GM23338 (cell line): ENCODE data around the gene PGGHG. TPM values are rescaled to one million over a fixed set of nuclear protein-coding genes. Genes with fewer than 3 reads are reported as not detected.

Source experiments
- ATAC-seq: fragments of 200-7000 bp; cut with Tn5 transposase; 3 replicates; pipeline ENCODE4 v1.9.1; 2020
- DNase-seq: peaks from one replicate; pipeline ENCODE4 v3.0.0-alpha.2; 2015; ENCODE audit warnings: low spot score
- H2AFZ ChIP-seq: fragments of 200-600 bp; sonication (generic); 2 replicates; pipeline ENCODE4 v1.8.0; 2016; ENCODE audit warnings: antibody characterized with exemption, mild to moderate bottlenecking, moderate library complexity
- H3F3A ChIP-seq: fragments of 200-600 bp; sonication (generic); replicated peaks from 2 replicates; pipeline ENCODE4 v1.8.0; 2017; ENCODE audit warnings: antibody characterized with exemption, mixed run types, low read depth
- H3K27ac ChIP-seq: fragments of 200-600 bp; sonication (generic); 2 replicates; pipeline ENCODE4 v1.6.1; 2016; ENCODE audit warnings: low read depth
- H3K27me3 ChIP-seq: fragments of 200-600 bp; sonication (generic); 2 replicates; pipeline ENCODE4 v1.8.0; 2016; ENCODE audit warnings: mild to moderate bottlenecking, mixed run types, moderate library complexity; ENCODE audit not compliant: insufficient read depth
- H3K36me3 ChIP-seq: fragments of 200-600 bp; sonication (generic); 2 replicates; pipeline ENCODE4 v1.8.0; 2016; ENCODE audit warnings: mild to moderate bottlenecking; ENCODE audit not compliant: insufficient read depth
- H3K4me1 ChIP-seq: fragments of 200-600 bp; sonication (generic); 2 replicates; pipeline ENCODE4 v1.8.0; 2016; ENCODE audit warnings: mild to moderate bottlenecking, moderate library complexity; ENCODE audit not compliant: insufficient read depth
- H3K4me2 ChIP-seq: fragments of 200-600 bp; sonication (generic); 2 replicates; pipeline ENCODE4 v1.7.1; 2017; ENCODE audit warnings: mixed run types
- H3K4me3 ChIP-seq: fragments of 200-600 bp; sonication (generic); 2 replicates; pipeline ENCODE4 v1.6.1; 2016; ENCODE audit warnings: mixed run types
- H3K79me2 ChIP-seq: fragments of 200-600 bp; sonication (generic); replicated peaks from 2 replicates; pipeline ENCODE4 v1.8.0; 2017; ENCODE audit warnings: mild to moderate bottlenecking; ENCODE audit not compliant: insufficient read depth
- H3K9me2 ChIP-seq: fragments of 200-600 bp; sonication (generic); 2 replicates; pipeline ENCODE4 v1.8.0; 2017; ENCODE audit not compliant: insufficient read depth
- H4K20me1 ChIP-seq: fragments of 200-600 bp; sonication (generic); replicated peaks from 2 replicates; pipeline ENCODE4 v1.8.0; 2017; ENCODE audit warnings: mild to moderate bottlenecking; ENCODE audit not compliant: insufficient read depth
- H3K27ac Mint-ChIP-seq: 2 replicates; pipeline ENCODE4 v1.8.0; 2020; ENCODE audit warnings: inconsistent platforms, mild to moderate bottlenecking, moderate library complexity, mixed read lengths
- H3K27me3 Mint-ChIP-seq: 3 replicates; pipeline ENCODE4 v1.8.0; 2022; ENCODE audit warnings: low read depth, mild to moderate bottlenecking, moderate library complexity, mixed read lengths, inconsistent platforms; ENCODE audit not compliant: insufficient read depth, poor library complexity
- H3K36me3 Mint-ChIP-seq: 3 replicates; pipeline ENCODE4 v1.8.0; 2021; ENCODE audit warnings: low read depth, mild to moderate bottlenecking, inconsistent platforms, moderate library complexity, mixed read lengths
- H3K4me1 Mint-ChIP-seq: 3 replicates; pipeline ENCODE4 v1.8.0; 2020; ENCODE audit warnings: mild to moderate bottlenecking, inconsistent platforms, mixed read lengths
- H3K4me3 Mint-ChIP-seq: 3 replicates; pipeline ENCODE4 v1.8.0; 2021; ENCODE audit warnings: moderate library complexity, mild to moderate bottlenecking, inconsistent platforms, mixed read lengths
- H3K9me3 Mint-ChIP-seq: 3 replicates; pipeline ENCODE4 v1.8.0; 2020; ENCODE audit warnings: moderate library complexity, mild to moderate bottlenecking, inconsistent platforms, mixed read lengths
- CTCF ChIP-seq, 2 experiments: fragments of 200-600 bp in 1 of 2; sonication (generic) in 1 of 2; conservative IDR thresholded peaks; 2 replicates each; pipeline versions ENCODE4 v1.5.1 to v1.6.1; 2016 to 2017; ENCODE audit warnings: antibody characterized with exemption in 2 of 2, low read depth in 2 of 2, mild to moderate bottlenecking in 2 of 2, moderate library complexity in 1 of 2
- ETS1 ChIP-seq: IDR thresholded peaks from 2 replicates; pipeline ENCODE4 v1.6.1; 2016; ENCODE audit warnings: antibody characterized with exemption
- EZH2 ChIP-seq: fragments of 200-600 bp; sonication (generic); IDR thresholded peaks from one replicate; pipeline ENCODE4 v1.8.0; 2017; ENCODE audit warnings: antibody characterized with exemption, mild to moderate bottlenecking, low read depth; ENCODE audit not compliant: unreplicated experiment
- EZH2phosphoT487 ChIP-seq: fragments of 200-600 bp; sonication (generic); IDR thresholded peaks from one replicate; pipeline ENCODE4 v1.8.1; 2018; ENCODE audit warnings: antibody characterized with exemption; ENCODE audit not compliant: unreplicated experiment
- NANOG ChIP-seq: IDR thresholded peaks from 2 replicates; pipeline ENCODE4 v1.6.1; 2016; ENCODE audit warnings: antibody characterized with exemption, borderline replicate concordance
- POLR2AphosphoS5 ChIP-seq: IDR thresholded peaks from 2 replicates; pipeline ENCODE4 v1.6.1; 2016; ENCODE audit warnings: antibody characterized with exemption, low read depth
- REST ChIP-seq: IDR thresholded peaks from one replicate; pipeline ENCODE4 v1.6.1; 2018; ENCODE audit warnings: antibody characterized with exemption; ENCODE audit not compliant: unreplicated experiment
- STAT1 ChIP-seq: IDR thresholded peaks from one replicate; pipeline ENCODE4 v1.6.1; 2016; ENCODE audit warnings: antibody characterized with exemption; ENCODE audit not compliant: unreplicated experiment
- ZNF114 ChIP-seq: fragments of 250-450 bp; sonication (Bioruptor Pico); IDR thresholded peaks from 2 replicates; pipeline ENCODE4 v1.5.0; 2020; ENCODE audit warnings: mild to moderate bottlenecking, moderate library complexity
- ZNF331 ChIP-seq: fragments of 250-450 bp; sonication (Bioruptor Pico); IDR thresholded peaks from 2 replicates; pipeline ENCODE4 v1.5.0; 2020; ENCODE audit warnings: low read depth, mild to moderate bottlenecking, moderate library complexity
- ZNF462 ChIP-seq: fragments of 250-450 bp; sonication (Bioruptor Pico); IDR thresholded peaks from 2 replicates; pipeline ENCODE4 v1.5.0; 2020; ENCODE audit warnings: mild to moderate bottlenecking, moderate library complexity
- polyA plus RNA-seq: library from polyadenylated mRNA; unstranded; fragments of >200 nt; fragmentation: Nextera tagmentation; extraction: Ambion mirVana; gene quantifications from 2 replicates; pipeline ENCODE4 v1.2.1, GENCODE V29; 2016
- total RNA-seq: library from RNA; depleted of rRNA; stranded (reverse); fragments of >200 nt; shearing (Covaris generic); gene quantifications from 2 replicates; pipeline ENCODE4 v1.2.3, GENCODE V29; 2014

The PGGHG gene
- total and polyA plus RNA-seq, 2 experiments from 2014 or later, result 24.9 to 55.8 TPM

DNA sequence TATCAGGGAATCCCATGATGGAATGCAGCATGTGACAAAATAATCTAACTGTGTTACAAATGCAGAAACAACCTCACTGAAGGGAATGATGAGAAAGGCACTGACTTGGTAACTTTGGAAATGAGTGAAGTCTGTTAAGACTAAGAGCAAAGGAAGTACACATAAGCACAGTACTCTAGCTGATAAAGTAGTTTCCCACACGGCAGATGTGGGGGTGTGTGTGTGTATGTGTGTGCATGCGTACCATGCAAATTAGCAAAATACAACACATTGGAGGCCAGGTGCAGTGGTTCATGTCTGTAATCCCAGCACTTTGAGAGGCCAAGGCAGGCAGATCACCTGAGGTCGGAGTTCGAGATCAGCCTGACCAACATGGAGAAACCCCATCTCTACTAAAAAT, 27.3 kb upstream of the PGGHG start (continued):
- TF ChIP-seq CTCF (conservative IDR thresholded peaks at IDR 0.05; ENCODE audit: low read depth in 2 of 2) (no peak), ETS1 (no peak), STAT1 (no peak), ZNF114 (CRISPR knock-in tag) (no peak), EZH2phosphoT487 (no peak), NANOG (no peak), POLR2AphosphoS5 (no peak), ZNF331 (CRISPR knock-in tag) (no peak), REST (no peak)

GRCh38 chr11:266676-267439, 22.1 kb upstream of the PGGHG start:
- H3K9me2 ChIP-seq, result no peaks in the 10 kb centered on the region
- H3K79me2 ChIP-seq, result no peaks in the 10 kb centered on the region
- no peaks in the 10 kb centered on the region for H4K20me1 ChIP-seq
- ATAC-seq (no peak), DNase-seq (peak; percentile 19)
- Mint-ChIP-seq H3K4me1 (peaks cover 16% of the 10 kb centered on the region), H3K9me3 (peaks cover 32% of the 10 kb centered on the region), H3K27ac (no peak overlapping the region), H3K36me3 (peaks cover 18% of the 10 kb centered on the region; the same call in 2 of the 3 replicates), H3K4me3 (no peak overlapping the region; the same call in 2 of the 3 replicates), H3K27me3 (peaks cover 10% of the 10 kb centered on the region)
- no peak overlapping the region for H3K4me2 ChIP-seq
- H3K27ac ChIP-seq, result no peak overlapping the region
- no peak overlapping the region for H2AFZ ChIP-seq
- peaks cover 14% of the 10 kb centered on the region; the same call in 1 of the 2 replicates for H3K4me1 ChIP-seq
- no peak overlapping the region for H3K4me3 ChIP-seq
- 0 out of 2 replicates have a peak, but pooled peaks cover 10% of the 10 kb centered on the region for H3F3A ChIP-seq
- 0 out of 2 replicates have a peak, but pooled peaks cover 5% of the 10 kb centered on the region for H3K36me3 ChIP-seq
- no peaks in the 10 kb centered on the region for H3K27me3 ChIP-seq
- TF ChIP-seq NANOG (no peak), POLR2AphosphoS5 (no peak), ZNF331 (CRISPR knock-in tag) (no peak), ZNF462 (CRISPR knock-in tag) (no peak), EZH2 (no peak), STAT1 (no peak), EZH2phosphoT487 (no peak)
